ENCODE results near the gene L3MBTL4.

DNA sequence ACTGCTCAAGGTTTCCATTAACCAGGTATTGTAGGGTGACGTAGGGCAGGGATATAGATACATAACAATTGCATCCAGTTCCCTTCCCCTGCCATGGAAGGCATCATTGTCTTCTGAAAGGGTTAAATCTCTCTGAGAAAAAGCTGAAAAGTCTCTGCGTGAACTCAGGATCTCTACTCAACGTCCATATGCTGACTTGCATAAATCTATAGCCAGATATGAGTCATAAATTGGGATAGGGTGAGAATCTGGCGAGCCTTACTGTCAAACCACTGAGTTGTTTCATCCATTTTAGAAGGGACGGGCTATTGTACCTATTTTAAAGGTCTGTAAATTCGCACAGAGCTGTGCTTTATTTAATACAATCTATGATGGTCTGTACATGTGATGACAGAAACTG is 258.3 kb downstream of the L3MBTL4 start:
- TF ChIP-seq, protein P1, sequence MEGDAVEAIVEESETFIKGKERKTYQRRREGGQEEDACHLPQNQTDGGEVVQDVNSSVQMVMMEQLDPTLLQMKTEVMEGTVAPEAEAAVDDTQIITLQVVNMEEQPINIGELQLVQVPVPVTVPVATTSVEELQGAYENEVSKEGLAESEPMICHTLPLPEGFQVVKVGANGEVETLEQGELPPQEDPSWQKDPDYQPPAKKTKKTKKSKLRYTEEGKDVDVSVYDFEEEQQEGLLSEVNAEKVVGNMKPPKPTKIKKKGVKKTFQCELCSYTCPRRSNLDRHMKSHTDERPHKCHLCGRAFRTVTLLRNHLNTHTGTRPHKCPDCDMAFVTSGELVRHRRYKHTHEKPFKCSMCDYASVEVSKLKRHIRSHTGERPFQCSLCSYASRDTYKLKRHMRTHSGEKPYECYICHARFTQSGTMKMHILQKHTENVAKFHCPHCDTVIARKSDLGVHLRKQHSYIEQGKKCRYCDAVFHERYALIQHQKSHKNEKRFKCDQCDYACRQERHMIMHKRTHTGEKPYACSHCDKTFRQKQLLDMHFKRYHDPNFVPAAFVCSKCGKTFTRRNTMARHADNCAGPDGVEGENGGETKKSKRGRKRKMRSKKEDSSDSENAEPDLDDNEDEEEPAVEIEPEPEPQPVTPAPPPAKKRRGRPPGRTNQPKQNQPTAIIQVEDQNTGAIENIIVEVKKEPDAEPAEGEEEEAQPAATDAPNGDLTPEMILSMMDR (IDR thresholded peaks at IDR 0.05): no peak
- TF ChIP-seq POLR2A (IDR thresholded peaks at IDR 0.05): no peak
